GM12878 (cell line): ENCODE results near the gene IBSP. TPM values are rescaled to one million over a fixed set of nuclear protein-coding genes. Genes with fewer than 3 reads are reported as not detected.

ENCODE experiments used
- ATAC-seq: fragments of 200-7000 bp; cut with Tn5 transposase; 3 replicates; pipeline ENCODE4 v1.9.1; 2020; ENCODE audit warnings: mild to moderate bottlenecking, moderate library complexity
- BruUV-seq: library from RNA; stranded (reverse); fragments of 400-500 nt; replicated peaks from 2 replicates; lab custom pipeline; 2021; lab: Mats Ljungman, UMichigan
- CTCF ChIA-PET: fragments of 300-600 bp; sonication (Branson Sonifier 250); formaldehyde crosslinking; extraction: SDS; loops from one replicate; lab custom pipeline; 2021; ENCODE audit warnings: inconsistent platforms; lab: Yijun Ruan, JAX
- POLR2A ChIA-PET: fragments of 350-600 bp; formaldehyde crosslinking; extraction: SDS; loops from one replicate; lab custom pipeline; 2021; ENCODE audit warnings: inconsistent platforms; lab: Charles Lee
- RAD21 ChIA-PET: fragments of 300-600 bp; sonication (Branson Sonifier 250); formaldehyde crosslinking; loops from one replicate; lab custom pipeline; 2023; ENCODE audit warnings: antibody characterized with exemption; ENCODE audit not compliant: unreplicated experiment; lab: Charles Lee
- SMC1A ChIA-PET: fragments of 300-600 bp; sonication (Branson Sonifier 250); formaldehyde crosslinking; loops from one replicate; lab custom pipeline; 2023; ENCODE audit not compliant: unreplicated experiment, uncharacterized antibody; lab: Charles Lee
- DNase-seq: peaks from one replicate; pipeline ENCODE4 v3.0.0-alpha.2; 2011; ENCODE audit warnings: low read depth, low spot score
- FAIRE-seq: peaks from 3 replicates; lab custom pipeline; 2011; peaks lifted over from hg19 to GRCh38; lab: Jason Lieb, UNC
- H2AFZ ChIP-seq: 2 replicates; pipeline ENCODE4 v1.6.0; 2011; ENCODE audit warnings: low read depth, low read length, control low read depth; ENCODE audit not compliant: control insufficient read depth
- H3K27ac ChIP-seq: 2 replicates; pipeline ENCODE4 v1.5.1; 2011; ENCODE audit warnings: control low read depth; ENCODE audit not compliant: control insufficient read depth, insufficient read depth
- H3K27me3 ChIP-seq, 2 experiments: replicated peaks in 1 of 2; 2 replicates each; pipeline versions ENCODE4 v1.6.0 to v1.6.1; 2011; ENCODE audit warnings: low read length in 1 of 2; ENCODE audit not compliant: control insufficient read depth in 2 of 2, insufficient read depth in 2 of 2
- H3K36me3 ChIP-seq, 2 experiments: 2 replicates each; pipeline ENCODE4 v1.5.1; 2011; ENCODE audit warnings: low read length in 1 of 2; ENCODE audit not compliant: control insufficient read depth in 2 of 2, insufficient read depth in 2 of 2
- H3K4me1 ChIP-seq: 2 replicates; pipeline ENCODE4 v1.6.1; 2011; ENCODE audit warnings: mild to moderate bottlenecking, low read length, moderate library complexity, mixed read lengths; ENCODE audit not compliant: control insufficient read depth, insufficient read depth
- H3K4me2 ChIP-seq: 2 replicates; pipeline ENCODE4 v1.6.0; 2011; ENCODE audit warnings: control low read depth; ENCODE audit not compliant: control insufficient read depth, insufficient read depth
- H3K4me3 ChIP-seq: fragments of 200-600 bp; sonication (generic); 2 replicates; pipeline ENCODE4 v1.5.1; 2016
- H3K79me2 ChIP-seq: 2 replicates; pipeline ENCODE4 v1.6.0; 2011; ENCODE audit warnings: low read length; ENCODE audit not compliant: control insufficient read depth, insufficient read depth
- H3K9ac ChIP-seq: 2 replicates; pipeline ENCODE4 v1.8.0; 2011; ENCODE audit warnings: low read length, control low read depth, mixed read lengths; ENCODE audit not compliant: control insufficient read depth, insufficient read depth
- H3K9me3 ChIP-seq: replicated peaks from 3 replicates; pipeline ENCODE4 v1.5.1; 2011; ENCODE audit warnings: mild to moderate bottlenecking, low read length; ENCODE audit not compliant: control insufficient read depth, insufficient read depth
- H4K20me1 ChIP-seq: 2 replicates; pipeline ENCODE4 v1.6.0; 2011; ENCODE audit not compliant: control insufficient read depth, insufficient read depth
- ATF7 ChIP-seq: fragments of 450-650 bp; IDR thresholded peaks from 2 replicates; pipeline ENCODE4 v1.6.1; 2016; ENCODE audit warnings: low read depth, mild to moderate bottlenecking
- BMI1 ChIP-seq: fragments of 450-650 bp; IDR thresholded peaks from 2 replicates; pipeline ENCODE4 v1.6.1; 2016; ENCODE audit warnings: mild to moderate bottlenecking, moderate library complexity, borderline replicate concordance
- CHD1 ChIP-seq: IDR thresholded peaks from 2 replicates; pipeline ENCODE4 v1.6.1; 2012; ENCODE audit warnings: low read depth, low read length, improper control_type of control experiment
- CREB1 ChIP-seq: IDR thresholded peaks from 2 replicates; pipeline ENCODE4 v1.6.1; 2012; ENCODE audit warnings: low read depth, mild to moderate bottlenecking, inconsistent platforms
- CREM ChIP-seq: IDR thresholded peaks from 2 replicates; pipeline ENCODE4 v1.6.1; 2014; ENCODE audit warnings: antibody characterized with exemption, low read depth
- DPF2 ChIP-seq: fragments of 450-650 bp; IDR thresholded peaks from 2 replicates; pipeline ENCODE4 v1.6.1; 2017; ENCODE audit warnings: mild to moderate bottlenecking
- EGR1 ChIP-seq, 2 experiments: IDR thresholded peaks; 1 replicate in 1 of 2; 2 replicates in 1 of 2; pipeline ENCODE4 v1.6.1; 2011 to 2012; ENCODE audit warnings: low read depth in 2 of 2, low read length in 2 of 2, borderline replicate concordance in 1 of 2, mild to moderate bottlenecking in 1 of 2, moderate library complexity in 1 of 2
- ETV6 ChIP-seq, 2 experiments: fragments of 450-650 bp in 1 of 2; IDR thresholded peaks in 1 of 2; conservative IDR thresholded peaks in 1 of 2; 2 replicates each; pipeline ENCODE4 v1.6.1; 2014; ENCODE audit warnings: antibody characterized with exemption in 1 of 2, borderline replicate concordance in 1 of 2, low read depth in 1 of 2, mild to moderate bottlenecking in 1 of 2, moderate library complexity in 1 of 2
- HCFC1 ChIP-seq: fragments of 150-350 bp; IDR thresholded peaks from 2 replicates; pipeline ENCODE4 v1.6.1; 2014; ENCODE audit warnings: low read length
- IRF4 ChIP-seq: IDR thresholded peaks from 2 replicates; pipeline ENCODE4 v1.6.1; 2011; ENCODE audit warnings: low read depth, low read length
- NBN ChIP-seq: fragments of 450-650 bp; IDR thresholded peaks from 2 replicates; pipeline ENCODE4 v1.6.1; 2016
- NRF1 ChIP-seq: conservative IDR thresholded peaks from 2 replicates; pipeline ENCODE4 v1.6.1; 2011; ENCODE audit warnings: mild to moderate bottlenecking, low read depth, low read length, improper control_type of control experiment
- POLR2A ChIP-seq: IDR thresholded peaks from 2 replicates; pipeline ENCODE4 v1.6.1; 2011; ENCODE audit warnings: low read depth, mild to moderate bottlenecking, low read length
- POU2F2 ChIP-seq: IDR thresholded peaks from 3 replicates; pipeline ENCODE4 v1.6.1; 2011; ENCODE audit warnings: low read depth, mild to moderate bottlenecking, low read length, borderline replicate concordance
- SPI1 ChIP-seq: IDR thresholded peaks from 2 replicates; pipeline ENCODE4 v1.6.1; 2011; ENCODE audit warnings: low read depth, mild to moderate bottlenecking, low read length, moderate library complexity, borderline replicate concordance; ENCODE audit not compliant: insufficient read depth
- SREBF1 ChIP-seq: IDR thresholded peaks from 2 replicates; pipeline ENCODE4 v1.6.1; 2012; ENCODE audit warnings: mild to moderate bottlenecking, low read length
- ZBTB4 ChIP-seq: fragments of 450-650 bp; formaldehyde crosslinking; IDR thresholded peaks from 2 replicates; pipeline ENCODE4 v1.4.0; 2022; ENCODE audit warnings: mild to moderate bottlenecking, moderate library complexity
- in situ Hi-C: fragments of 300-500 bp; cut with MboI; formaldehyde crosslinking; loops from 9 replicates; pipeline ENCODE4 v1.14.3; 2018; ENCODE audit warnings: mixed read lengths
- intact Hi-C: fragments of 100-400 bp; cut with micrococcal nuclease; formaldehyde crosslinking; loops from one replicate; pipeline ENCODE4 v1.14.2; 2022; ENCODE audit not compliant: unreplicated experiment
- polyA plus RNA-seq, 11 experiments: library from polyadenylated mRNA; depleted of rRNA in 4 of 11; unstranded in 6 of 11; stranded (reverse) in 5 of 11; fragments of >200 nt; fragmentation: Nextera tagmentation in 4 of 11; fragmentation: Illumina TruSeq in 1 of 11; extraction: Ambion mirVana in 4 of 11; extraction: Trizol in 1 of 11; gene quantifications; 1 replicate in 1 of 11; 2 replicates in 10 of 11; pipeline versions ENCODE4 v1.2.1 to v1.2.3, GENCODE V29; 2011 to 2016; ENCODE audit warnings: inconsistent platforms in 2 of 11, missing spikeins in 2 of 11, low read depth in 1 of 11
- total RNA-seq, 4 experiments: library from RNA; depleted of rRNA in 3 of 4; stranded (reverse); fragments of >200 nt in 3 of 4; fragmentation: Illumina TruSeq in 1 of 4; extraction: Trizol in 1 of 4; gene quantifications; 2 replicates each; pipeline versions ENCODE4 v1.2.1 to v1.2.3, GENCODE V29; 2013 to 2021

IBSP gene
- total and polyA plus RNA-seq, 10 of the 15 experiments (the other 5 are each of a cell fraction or from before 2014, with no cell fraction given): not detected

- TF ChIP-seq ZBTB4 (CRISPR knock-in tag): no peak
- no peak for TF ChIP-seq CREM
- no peak for TF ChIP-seq CHD1
- no peak for TF ChIP-seq HCFC1
- no peak for TF ChIP-seq NRF1
- no peak for TF ChIP-seq SREBF1
- no peak for TF ChIP-seq IRF4
- no peak for TF ChIP-seq EGR1 (IDR thresholded peaks at IDR 0.05; ENCODE audit: borderline replicate concordance in 1 of 2, low read depth in 2 of 2, low read length in 2 of 2)
Observed at GRCh38 chr4:87785731-87786509, 13.4 kb upstream of the IBSP start (continued).

GRCh38 chr4:87802858-87803257 is 3.5 kb downstream of the IBSP start:
- ChIA-PET POLR2A (no interaction called here), CTCF (no interaction called here), SMC1A (no interaction called here), RAD21 (no interaction called here)
- DNase-seq (no peak), FAIRE-seq (no peak), ATAC-seq (no peak)
- Histone ChIP-seq H3K4me2 (no peak overlapping the region), H3K36me3 (no peaks in the 10 kb centered on the region), H3K27ac (no peak overlapping the region), H3K4me1 (no peaks in the 10 kb centered on the region), H3K4me3 (no peak overlapping the region), H3K9me3 (no peaks in the 10 kb centered on the region), H3K9ac (no peak overlapping the region), H4K20me1 (no peaks in the 10 kb centered on the region), H3K79me2 (no peaks in the 10 kb centered on the region), H3K27me3 (no peaks in the 10 kb centered on the region), H2AFZ (no peak overlapping the region)
- no TSS peak for BruUV-seq
- in situ Hi-C loops (no loop called here), intact Hi-C loops (no loop called here)
- TF ChIP-seq ZBTB4 (CRISPR knock-in tag) (no peak), SPI1 (no peak), POLR2A (no peak), POU2F2 (no peak), ATF7 (no peak), CREB1 (no peak), NBN (no peak), ETV6 (conservative IDR thresholded peaks at IDR 0.05 in 1 of 2, IDR thresholded peaks at IDR 0.05 in 1 of 2; ENCODE audit: borderline replicate concordance in 1 of 2, low read depth in 1 of 2) (no peak), DPF2 (no peak), BMI1 (no peak)
